Kidney glomerular epithelial cell (primary cell): ENCODE results near the gene CCDC187.
A peak's percentile ranks its signal among the peaks of the same experiment; 100 is the strongest.

Experiments
- DNase-seq: peaks from one replicate; lab custom pipeline; 2025; lab: John Stamatoyannopoulos, UW

Gene CCDC187

GRCh38 chr9:136339173-136339957 lies 35.5 kb upstream of the CCDC187 start:
- DNase-seq, result no peak

GRCh38 chr9:136338511-136338910 lies 34.6 kb upstream of the CCDC187 start:
- DNase-seq, result no peak

GRCh38 chr9:136337416-136338395 lies 33.8 kb upstream of the CCDC187 start:
- DNase-seq, result no peak

- DNase-seq, result no peak
Measured at GRCh38 chr9:136336881-136337280, 33.0 kb upstream of the CCDC187 start.

GRCh38 chr9:136336156-136336870 lies 32.4 kb upstream of the CCDC187 start:
- no peak for DNase-seq

GRCh38 chr9:136335296-136336155 lies 31.6 kb upstream of the CCDC187 start:
- DNase-seq, result no peak

GRCh38 chr9:136334541-136334940 lies 30.6 kb upstream of the CCDC187 start:
- DNase-seq, result no peak

GRCh38 chr9:136333486-136333885 lies 29.6 kb upstream of the CCDC187 start:
- DNase-seq, result no peak

GRCh38 chr9:136333045-136333444 lies 29.2 kb upstream of the CCDC187 start:
- DNase-seq, result no peak

- no peak for DNase-seq
Measured at GRCh38 chr9:136332482-136332983, 28.6 kb upstream of the CCDC187 start.

- no peak for DNase-seq
Measured at GRCh38 chr9:136331556-136332481, 27.9 kb upstream of the CCDC187 start.

- no peak for DNase-seq
Measured at GRCh38 chr9:136331030-136331429, 27.1 kb upstream of the CCDC187 start.

GRCh38 chr9:136330406-136330990 lies 26.6 kb upstream of the CCDC187 start:
- no peak for DNase-seq

GRCh38 chr9:136329636-136330405 lies 25.9 kb upstream of the CCDC187 start:
- DNase-seq, result no peak

GRCh38 chr9:136329211-136329627 lies 25.3 kb upstream of the CCDC187 start:
- no peak for DNase-seq

GRCh38 chr9:136328622-136329041 lies 24.7 kb upstream of the CCDC187 start:
- DNase-seq, result no peak

GRCh38 chr9:136328011-136328621 lies 24.2 kb upstream of the CCDC187 start:
- DNase-seq, result no peak

GRCh38 chr9:136327304-136327974 lies 23.5 kb upstream of the CCDC187 start, which contains the start of gene GPSM1:
Gene GPSM1 (plus strand): TSS chr9:136327539. CDS start chr9:136327696, 157 bp downstream.
- peak; percentile 4 for DNase-seq
